HepG2 (cell line): ENCODE results near the gene PLK3. TPM values are rescaled to one million over a fixed set of nuclear protein-coding genes. Genes with fewer than 3 reads are reported as not detected.

Source experiments
- AHR ChIP-seq: IDR thresholded peaks from 2 replicates; pipeline ENCODE4 v1.6.1; 2018; ENCODE audit warnings: missing genetic modification reagents, missing compliant biosample characterization
- ATM ChIP-seq: fragments of 450-650 bp; IDR thresholded peaks from 2 replicates; pipeline ENCODE4 v1.7.1; 2017; ENCODE audit warnings: mild to moderate bottlenecking, borderline replicate concordance
- GFI1 ChIP-seq: sonication (generic); formaldehyde crosslinking; IDR thresholded peaks from 2 replicates; pipeline ENCODE4 v1.5.0; 2020; ENCODE audit warnings: missing genetic modification reagents, mild to moderate bottlenecking, borderline replicate concordance
- GTF2F1 ChIP-seq: fragments of 150-350 bp; IDR thresholded peaks from 2 replicates; pipeline ENCODE4 v1.6.1; 2014; ENCODE audit warnings: low read length
- NFKBIZ ChIP-seq: IDR thresholded peaks from 2 replicates; pipeline ENCODE4 v1.6.1; 2018; ENCODE audit warnings: missing genetic modification reagents, missing compliant biosample characterization
- NR2C2 ChIP-seq: sonication (generic); formaldehyde crosslinking; IDR thresholded peaks from 2 replicates; pipeline ENCODE4 v1.4.0; 2020; ENCODE audit warnings: missing genetic modification reagents, mild to moderate bottlenecking, moderate library complexity, borderline replicate concordance
- POLR2AphosphoS5 ChIP-seq: IDR thresholded peaks from 2 replicates; pipeline ENCODE4 v1.6.1; 2012; ENCODE audit warnings: low read depth, low read length
- ZNF33B ChIP-seq: sonication (generic); formaldehyde crosslinking; IDR thresholded peaks from 2 replicates; pipeline ENCODE4 v1.5.1; 2020; ENCODE audit warnings: mild to moderate bottlenecking, missing genetic modification reagents
- ZNF451 ChIP-seq: sonication (generic); formaldehyde crosslinking; IDR thresholded peaks from 2 replicates; pipeline ENCODE4 v1.5.0; 2020; ENCODE audit warnings: mild to moderate bottlenecking, missing genetic modification reagents
- ZNF530 ChIP-seq: sonication (generic); formaldehyde crosslinking; IDR thresholded peaks from 2 replicates; pipeline ENCODE4 v1.5.0; 2020; ENCODE audit warnings: low read depth, mild to moderate bottlenecking, missing genetic modification reagents
- ZNF619 ChIP-seq: sonication (generic); formaldehyde crosslinking; IDR thresholded peaks from 2 replicates; pipeline ENCODE4 v1.4.0; 2020; ENCODE audit warnings: mild to moderate bottlenecking, missing genetic modification reagents
- ZNF746 ChIP-seq: sonication (generic); formaldehyde crosslinking; IDR thresholded peaks from 2 replicates; pipeline ENCODE4 v1.8.0; 2022; ENCODE audit warnings: mild to moderate bottlenecking, missing genetic modification reagents
- ZNF747 ChIP-seq: sonication (generic); formaldehyde crosslinking; IDR thresholded peaks from 2 replicates; pipeline ENCODE4 v1.8.1; 2023; ENCODE audit warnings: missing genetic modification reagents, mild to moderate bottlenecking, borderline replicate concordance
- ZNF775 ChIP-seq: sonication (generic); formaldehyde crosslinking; IDR thresholded peaks from 2 replicates; pipeline ENCODE4 v1.4.0; 2020; ENCODE audit warnings: missing genetic modification reagents, mild to moderate bottlenecking, moderate library complexity, borderline replicate concordance
- ZNF816 ChIP-seq: sonication (generic); formaldehyde crosslinking; IDR thresholded peaks from 2 replicates; pipeline ENCODE4 v1.8.0; 2022; ENCODE audit warnings: missing genetic modification reagents, mild to moderate bottlenecking, borderline replicate concordance
- ZZZ3 ChIP-seq: sonication (generic); formaldehyde crosslinking; IDR thresholded peaks from 2 replicates; pipeline ENCODE4 v1.4.0; 2020; ENCODE audit warnings: missing genetic modification reagents, mild to moderate bottlenecking, borderline replicate concordance
- polyA plus RNA-seq, 8 experiments: library from polyadenylated mRNA; depleted of rRNA in 3 of 8; stranded (reverse) in 7 of 8; unstranded in 1 of 8; fragments of >200 nt; fragmentation: Illumina TruSeq in 4 of 8; extraction: Trizol in 4 of 8; gene quantifications; 2 replicates each; pipeline versions ENCODE4 v1.2.1 to v1.2.3, GENCODE V29; 2011 to 2016; ENCODE audit warnings: low read depth in 4 of 8, missing spikeins in 1 of 8, mixed read lengths in 1 of 8; ENCODE audit not compliant: insufficient read depth in 1 of 8
- total RNA-seq, 5 experiments: library from RNA; depleted of rRNA; stranded (reverse); fragments of >200 nt; fragmentation: Illumina TruSeq; extraction: Trizol; gene quantifications; 2 replicates each; pipeline ENCODE4 v1.2.3, GENCODE V29; 2016; ENCODE audit warnings: low read depth in 1 of 5
- TF ChIP-seq, protein P1 (sequence below): sonication (generic); formaldehyde crosslinking; IDR thresholded peaks from 2 replicates; pipeline ENCODE4 v1.5.0; 2020; ENCODE audit warnings: mild to moderate bottlenecking, missing genetic modification reagents
- TF ChIP-seq, protein P2 (sequence below): sonication (generic); formaldehyde crosslinking; IDR thresholded peaks from 2 replicates; pipeline ENCODE4 v1.8.1; 2023; ENCODE audit warnings: mild to moderate bottlenecking, missing genetic modification reagents, borderline replicate concordance
- TF ChIP-seq, protein P3 (sequence below): sonication (generic); formaldehyde crosslinking; IDR thresholded peaks from 2 replicates; pipeline ENCODE4 v1.5.0; 2020; ENCODE audit warnings: mild to moderate bottlenecking, missing genetic modification reagents, borderline replicate concordance
- TF ChIP-seq, protein P4 (sequence below): sonication (generic); formaldehyde crosslinking; IDR thresholded peaks from 2 replicates; pipeline ENCODE4 v1.4.0; 2020; ENCODE audit warnings: mild to moderate bottlenecking, missing genetic modification reagents, borderline replicate concordance

The PLK3 gene
- total and polyA plus RNA-seq, 2 of the 13 experiments (the other 11 are each of a cell fraction or from before 2014, with no cell fraction given): 9.8 to 16.9 TPM

DNA sequence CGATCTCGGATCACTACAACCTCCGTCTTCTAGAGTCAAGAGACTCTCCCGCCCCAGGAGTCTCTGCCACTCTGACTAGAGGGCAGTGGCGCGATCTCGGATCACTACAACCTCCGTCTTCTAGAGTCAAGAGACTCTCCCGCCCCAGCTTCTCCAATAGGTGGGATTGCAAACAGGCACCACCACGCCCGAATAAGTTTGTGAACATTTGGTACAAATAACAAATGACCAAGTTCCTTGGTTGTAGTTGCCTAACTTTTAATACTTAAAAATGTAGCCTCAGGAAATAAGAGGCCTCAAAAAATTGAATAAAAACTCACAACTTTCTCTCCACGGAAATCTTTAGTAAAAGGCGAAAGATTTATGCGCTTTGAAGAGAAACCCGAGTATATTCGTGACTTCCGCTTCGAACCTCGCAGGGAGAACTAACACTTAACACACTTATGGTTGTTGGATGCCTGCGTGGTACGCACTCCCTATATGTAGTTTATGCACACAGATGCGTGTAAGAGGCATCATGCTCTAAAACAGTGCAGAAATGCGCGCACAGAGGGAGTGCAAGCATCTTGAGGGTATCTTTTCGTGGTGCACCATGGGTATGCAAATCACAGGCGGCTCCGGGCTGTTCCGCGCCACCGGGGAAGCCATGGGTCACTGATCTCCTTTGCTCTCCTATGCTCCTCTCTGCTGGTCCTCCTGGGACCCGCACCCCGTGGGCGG lies 19.6 kb downstream of the PLK3 start (continued):
- peak; percentile 56; the same call in 1 of the 2 replicates for TF ChIP-seq ZNF775
- TF ChIP-seq GFI1 (CRISPR knock-in tag): peak; percentile 67
- TF ChIP-seq ZNF747 (CRISPR knock-in tag): peak; percentile 24; the same call in 1 of the 2 replicates
- TF ChIP-seq ZNF619 (CRISPR knock-in tag): peak; percentile 33; the same call in 1 of the 2 replicates
- no peak for TF ChIP-seq ZNF530 (CRISPR knock-in tag)
- TF ChIP-seq ZNF451: 0 out of 2 replicates have a peak, but pooled peaks have one; percentile 57
- TF ChIP-seq, protein P1, sequence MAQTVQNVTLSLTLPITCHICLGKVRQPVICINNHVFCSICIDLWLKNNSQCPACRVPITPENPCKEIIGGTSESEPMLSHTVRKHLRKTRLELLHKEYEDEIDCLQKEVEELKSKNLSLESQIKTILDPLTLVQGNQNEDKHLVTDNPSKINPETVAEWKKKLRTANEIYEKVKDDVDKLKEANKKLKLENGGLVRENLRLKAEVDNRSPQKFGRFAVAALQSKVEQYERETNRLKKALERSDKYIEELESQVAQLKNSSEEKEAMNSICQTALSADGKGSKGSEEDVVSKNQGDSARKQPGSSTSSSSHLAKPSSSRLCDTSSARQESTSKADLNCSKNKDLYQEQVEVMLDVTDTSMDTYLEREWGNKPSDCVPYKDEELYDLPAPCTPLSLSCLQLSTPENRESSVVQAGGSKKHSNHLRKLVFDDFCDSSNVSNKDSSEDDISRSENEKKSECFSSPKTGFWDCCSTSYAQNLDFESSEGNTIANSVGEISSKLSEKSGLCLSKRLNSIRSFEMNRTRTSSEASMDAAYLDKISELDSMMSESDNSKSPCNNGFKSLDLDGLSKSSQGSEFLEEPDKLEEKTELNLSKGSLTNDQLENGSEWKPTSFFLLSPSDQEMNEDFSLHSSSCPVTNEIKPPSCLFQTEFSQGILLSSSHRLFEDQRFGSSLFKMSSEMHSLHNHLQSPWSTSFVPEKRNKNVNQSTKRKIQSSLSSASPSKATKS (CRISPR knock-in tag): 0 out of 2 replicates have a peak, but pooled peaks have one; percentile 50
- TF ChIP-seq, protein P2, sequence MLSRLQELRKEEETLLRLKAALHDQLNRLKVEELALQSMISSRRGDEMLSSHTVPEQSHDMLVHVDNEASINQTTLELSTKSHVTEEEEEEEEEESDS: peak; percentile 100
- TF ChIP-seq ZNF746 (CRISPR knock-in tag): peak; percentile 29; the same call in 1 of the 2 replicates
- TF ChIP-seq, protein P3, sequence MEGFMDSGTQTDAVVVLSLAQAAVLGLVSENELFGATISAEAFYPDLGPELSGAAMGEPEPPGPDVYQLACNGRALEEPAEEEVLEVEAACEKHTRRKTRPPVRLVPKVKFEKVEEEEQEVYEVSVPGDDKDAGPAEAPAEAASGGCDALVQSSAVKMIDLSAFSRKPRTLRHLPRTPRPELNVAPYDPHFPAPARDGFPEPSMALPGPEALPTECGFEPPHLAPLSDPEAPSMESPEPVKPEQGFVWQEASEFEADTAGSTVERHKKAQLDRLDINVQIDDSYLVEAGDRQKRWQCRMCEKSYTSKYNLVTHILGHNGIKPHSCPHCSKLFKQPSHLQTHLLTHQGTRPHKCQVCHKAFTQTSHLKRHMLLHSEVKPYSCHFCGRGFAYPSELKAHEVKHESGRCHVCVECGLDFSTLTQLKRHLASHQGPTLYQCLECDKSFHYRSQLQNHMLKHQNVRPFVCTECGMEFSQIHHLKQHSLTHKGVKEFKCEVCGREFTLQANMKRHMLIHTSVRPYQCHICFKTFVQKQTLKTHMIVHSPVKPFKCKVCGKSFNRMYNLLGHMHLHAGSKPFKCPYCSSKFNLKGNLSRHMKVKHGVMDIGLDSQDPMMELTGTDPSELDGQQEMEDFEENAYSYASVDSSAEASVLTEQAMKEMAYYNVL: peak; percentile 40; the same call in 1 of the 2 replicates
- peak; percentile 33; the same call in 1 of the 2 replicates for TF ChIP-seq AHR (CRISPR knock-in tag)
- TF ChIP-seq GTF2F1: peak; percentile 99
- 0 out of 2 replicates have a peak, but pooled peaks have one; percentile 33 for TF ChIP-seq ZNF33B
- TF ChIP-seq NFKBIZ (CRISPR knock-in tag): peak; percentile 60; the same call in 1 of the 2 replicates
- TF ChIP-seq ZNF816 (CRISPR knock-in tag): no peak; the same call in 1 of the 2 replicates
- TF ChIP-seq ATM: no peak
- TF ChIP-seq NR2C2 (CRISPR knock-in tag): peak; percentile 63
- no peak for TF ChIP-seq ZZZ3
- peak; percentile 100 for TF ChIP-seq POLR2AphosphoS5
- TF ChIP-seq, protein P4, sequence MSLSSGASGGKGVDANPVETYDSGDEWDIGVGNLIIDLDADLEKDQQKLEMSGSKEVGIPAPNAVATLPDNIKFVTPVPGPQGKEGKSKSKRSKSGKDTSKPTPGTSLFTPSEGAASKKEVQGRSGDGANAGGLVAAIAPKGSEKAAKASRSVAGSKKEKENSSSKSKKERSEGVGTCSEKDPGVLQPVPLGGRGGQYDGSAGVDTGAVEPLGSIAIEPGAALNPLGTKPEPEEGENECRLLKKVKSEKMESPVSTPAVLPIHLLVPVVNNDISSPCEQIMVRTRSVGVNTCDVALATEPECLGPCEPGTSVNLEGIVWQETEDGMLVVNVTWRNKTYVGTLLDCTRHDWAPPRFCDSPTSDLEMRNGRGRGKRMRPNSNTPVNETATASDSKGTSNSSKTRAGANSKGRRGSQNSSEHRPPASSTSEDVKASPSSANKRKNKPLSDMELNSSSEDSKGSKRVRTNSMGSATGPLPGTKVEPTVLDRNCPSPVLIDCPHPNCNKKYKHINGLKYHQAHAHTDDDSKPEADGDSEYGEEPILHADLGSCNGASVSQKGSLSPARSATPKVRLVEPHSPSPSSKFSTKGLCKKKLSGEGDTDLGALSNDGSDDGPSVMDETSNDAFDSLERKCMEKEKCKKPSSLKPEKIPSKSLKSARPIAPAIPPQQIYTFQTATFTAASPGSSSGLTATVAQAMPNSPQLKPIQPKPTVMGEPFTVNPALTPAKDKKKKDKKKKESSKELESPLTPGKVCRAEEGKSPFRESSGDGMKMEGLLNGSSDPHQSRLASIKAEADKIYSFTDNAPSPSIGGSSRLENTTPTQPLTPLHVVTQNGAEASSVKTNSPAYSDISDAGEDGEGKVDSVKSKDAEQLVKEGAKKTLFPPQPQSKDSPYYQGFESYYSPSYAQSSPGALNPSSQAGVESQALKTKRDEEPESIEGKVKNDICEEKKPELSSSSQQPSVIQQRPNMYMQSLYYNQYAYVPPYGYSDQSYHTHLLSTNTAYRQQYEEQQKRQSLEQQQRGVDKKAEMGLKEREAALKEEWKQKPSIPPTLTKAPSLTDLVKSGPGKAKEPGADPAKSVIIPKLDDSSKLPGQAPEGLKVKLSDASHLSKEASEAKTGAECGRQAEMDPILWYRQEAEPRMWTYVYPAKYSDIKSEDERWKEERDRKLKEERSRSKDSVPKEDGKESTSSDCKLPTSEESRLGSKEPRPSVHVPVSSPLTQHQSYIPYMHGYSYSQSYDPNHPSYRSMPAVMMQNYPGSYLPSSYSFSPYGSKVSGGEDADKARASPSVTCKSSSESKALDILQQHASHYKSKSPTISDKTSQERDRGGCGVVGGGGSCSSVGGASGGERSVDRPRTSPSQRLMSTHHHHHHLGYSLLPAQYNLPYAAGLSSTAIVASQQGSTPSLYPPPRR (CRISPR knock-in tag): peak; percentile 70; the same call in 1 of the 2 replicates
